ENCODE data around the gene CYP3A5. TPM values are rescaled to one million over a fixed set of nuclear protein-coding genes. Genes with fewer than 3 reads are reported as not detected.

The CYP3A5 gene
- total and polyA plus RNA-seq, 2 of the 13 experiments (the other 11 are each of a cell fraction or from before 2014, with no cell fraction given), result 5.7 to 9.3 TPM

DNA sequence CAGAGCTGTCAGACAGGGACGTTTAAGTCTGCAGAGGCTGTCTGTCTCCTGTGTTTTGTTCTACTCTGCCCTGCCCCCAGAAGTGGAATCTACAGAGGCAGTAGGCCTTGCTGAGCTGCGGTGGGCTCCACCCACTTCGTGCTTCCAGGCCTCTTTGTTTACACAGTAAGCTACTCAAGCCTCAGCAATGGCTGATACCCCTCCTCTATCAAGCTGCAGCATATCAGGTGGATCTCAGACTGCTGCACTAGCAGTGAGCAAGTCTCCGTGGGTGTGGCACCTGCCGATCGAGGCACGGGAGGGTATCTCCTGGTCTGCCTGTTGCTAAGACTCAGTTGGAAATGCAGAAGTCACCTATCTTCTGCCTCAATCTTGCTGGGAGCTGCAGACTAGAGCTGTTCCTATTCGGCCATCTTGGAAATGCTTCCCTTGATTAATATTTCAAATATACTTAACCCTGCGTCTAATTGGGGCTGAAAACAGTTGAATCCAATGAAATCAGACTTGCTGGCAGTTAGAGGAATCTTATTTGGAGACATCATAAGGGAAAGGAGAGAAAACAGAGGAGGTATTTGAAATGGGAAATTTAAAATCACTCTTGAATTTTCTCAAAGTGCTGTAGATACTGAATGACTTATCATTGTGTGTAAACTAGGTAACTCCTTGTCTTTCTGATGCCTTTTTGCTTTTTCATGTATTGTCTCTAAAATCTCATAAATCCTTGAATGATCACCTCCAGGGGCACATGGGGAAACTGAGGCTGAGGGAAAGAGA is 13.8 kb upstream of the CYP3A5 start (continued):
- TF ChIP-seq, protein P1, sequence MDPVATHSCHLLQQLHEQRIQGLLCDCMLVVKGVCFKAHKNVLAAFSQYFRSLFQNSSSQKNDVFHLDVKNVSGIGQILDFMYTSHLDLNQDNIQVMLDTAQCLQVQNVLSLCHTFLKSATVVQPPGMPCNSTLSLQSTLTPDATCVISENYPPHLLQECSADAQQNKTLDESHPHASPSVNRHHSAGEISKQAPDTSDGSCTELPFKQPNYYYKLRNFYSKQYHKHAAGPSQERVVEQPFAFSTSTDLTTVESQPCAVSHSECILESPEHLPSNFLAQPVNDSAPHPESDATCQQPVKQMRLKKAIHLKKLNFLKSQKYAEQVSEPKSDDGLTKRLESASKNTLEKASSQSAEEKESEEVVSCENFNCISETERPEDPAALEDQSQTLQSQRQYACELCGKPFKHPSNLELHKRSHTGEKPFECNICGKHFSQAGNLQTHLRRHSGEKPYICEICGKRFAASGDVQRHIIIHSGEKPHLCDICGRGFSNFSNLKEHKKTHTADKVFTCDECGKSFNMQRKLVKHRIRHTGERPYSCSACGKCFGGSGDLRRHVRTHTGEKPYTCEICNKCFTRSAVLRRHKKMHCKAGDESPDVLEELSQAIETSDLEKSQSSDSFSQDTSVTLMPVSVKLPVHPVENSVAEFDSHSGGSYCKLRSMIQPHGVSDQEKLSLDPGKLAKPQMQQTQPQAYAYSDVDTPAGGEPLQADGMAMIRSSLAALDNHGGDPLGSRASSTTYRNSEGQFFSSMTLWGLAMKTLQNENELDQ (CRISPR knock-in tag; IDR thresholded peaks at IDR 0.05; ENCODE audit: borderline replicate concordance), result no peak
- TF ChIP-seq CBX5 (CRISPR knock-in tag; IDR thresholded peaks at IDR 0.05; ENCODE audit: borderline replicate concordance) (peak; percentile 75; the same call in 1 of the 2 replicates), HNRNPK (IDR thresholded peaks at IDR 0.05; ENCODE audit: low read depth, low read length, poor library complexity, severe bottlenecking) (no peak), KLF16 (CRISPR knock-in tag; IDR thresholded peaks at IDR 0.05) (peak in 1 of 2 experiments; percentile 93; a peak in 2 of 4 replicates), ZNF317 (CRISPR knock-in tag; IDR thresholded peaks at IDR 0.05) (peak; percentile 69; the same call in 1 of the 2 replicates), RFX5 (IDR thresholded peaks at IDR 0.05; ENCODE audit: low read depth, low read length) (no peak), ZNF672 (CRISPR knock-in tag; IDR thresholded peaks at IDR 0.05) (no peak), SRF (IDR thresholded peaks at IDR 0.05; ENCODE audit: low read depth, low read length) (no peak), PTBP1 (IDR thresholded peaks at IDR 0.05; ENCODE audit: low read depth, low read length, poor library complexity, severe bottlenecking) (no peak), ZNF605 (CRISPR knock-in tag; IDR thresholded peaks at IDR 0.05) (peak; percentile 95), ZNF383 (CRISPR knock-in tag; IDR thresholded peaks at IDR 0.05; ENCODE audit: borderline replicate concordance) (peak; percentile 40; the same call in 1 of the 2 replicates), IKZF4 (CRISPR knock-in tag; IDR thresholded peaks at IDR 0.05; ENCODE audit: borderline replicate concordance, low read depth, not compliant biosample characterization) (no peak), NFIB (CRISPR knock-in tag; IDR thresholded peaks at IDR 0.05; ENCODE audit: borderline replicate concordance) (no peak), NAIF1 (CRISPR knock-in tag; IDR thresholded peaks at IDR 0.05; ENCODE audit: borderline replicate concordance) (no peak), NFYC (CRISPR knock-in tag; IDR thresholded peaks at IDR 0.05) (no peak), ASH2L (IDR thresholded peaks at IDR 0.05; ENCODE audit: insufficient read length, low read depth, low read length) (no peak), ZMYM2 (CRISPR knock-in tag; IDR thresholded peaks at IDR 0.05) (0 out of 2 replicates have a peak, but pooled peaks have one; percentile 44), NFKBIZ (CRISPR knock-in tag; IDR thresholded peaks at IDR 0.05) (peak; percentile 65; the same call in 1 of the 2 replicates), AGO2 (optimal IDR thresholded peaks at IDR 0.05; ENCODE audit: low read depth, low read length) (no peak)
- TF ChIP-seq, protein P2, sequence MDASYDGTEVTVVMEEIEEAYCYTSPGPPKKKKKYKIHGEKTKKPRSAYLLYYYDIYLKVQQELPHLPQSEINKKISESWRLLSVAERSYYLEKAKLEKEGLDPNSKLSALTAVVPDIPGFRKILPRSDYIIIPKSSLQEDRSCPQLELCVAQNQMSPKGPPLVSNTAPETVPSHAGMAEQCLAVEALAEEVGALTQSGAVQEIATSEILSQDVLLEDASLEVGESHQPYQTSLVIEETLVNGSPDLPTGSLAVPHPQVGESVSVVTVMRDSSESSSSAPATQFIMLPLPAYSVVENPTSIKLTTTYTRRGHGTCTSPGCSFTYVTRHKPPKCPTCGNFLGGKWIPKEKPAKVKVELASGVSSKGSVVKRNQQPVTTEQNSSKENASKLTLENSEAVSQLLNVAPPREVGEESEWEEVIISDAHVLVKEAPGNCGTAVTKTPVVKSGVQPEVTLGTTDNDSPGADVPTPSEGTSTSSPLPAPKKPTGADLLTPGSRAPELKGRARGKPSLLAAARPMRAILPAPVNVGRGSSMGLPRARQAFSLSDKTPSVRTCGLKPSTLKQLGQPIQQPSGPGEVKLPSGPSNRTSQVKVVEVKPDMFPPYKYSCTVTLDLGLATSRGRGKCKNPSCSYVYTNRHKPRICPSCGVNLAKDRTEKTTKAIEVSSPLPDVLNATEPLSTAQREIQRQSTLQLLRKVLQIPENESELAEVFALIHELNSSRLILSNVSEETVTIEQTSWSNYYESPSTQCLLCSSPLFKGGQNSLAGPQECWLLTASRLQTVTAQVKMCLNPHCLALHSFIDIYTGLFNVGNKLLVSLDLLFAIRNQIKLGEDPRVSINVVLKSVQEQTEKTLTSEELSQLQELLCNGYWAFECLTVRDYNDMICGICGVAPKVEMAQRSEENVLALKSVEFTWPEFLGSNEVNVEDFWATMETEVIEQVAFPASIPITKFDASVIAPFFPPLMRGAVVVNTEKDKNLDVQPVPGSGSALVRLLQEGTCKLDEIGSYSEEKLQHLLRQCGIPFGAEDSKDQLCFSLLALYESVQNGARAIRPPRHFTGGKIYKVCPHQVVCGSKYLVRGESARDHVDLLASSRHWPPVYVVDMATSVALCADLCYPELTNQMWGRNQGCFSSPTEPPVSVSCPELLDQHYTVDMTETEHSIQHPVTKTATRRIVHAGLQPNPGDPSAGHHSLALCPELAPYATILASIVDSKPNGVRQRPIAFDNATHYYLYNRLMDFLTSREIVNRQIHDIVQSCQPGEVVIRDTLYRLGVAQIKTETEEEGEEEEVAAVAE (CRISPR knock-in tag; IDR thresholded peaks at IDR 0.05; ENCODE audit: borderline replicate concordance), result peak; percentile 69; the same call in 1 of the 2 replicates
- TF ChIP-seq, protein P3, sequence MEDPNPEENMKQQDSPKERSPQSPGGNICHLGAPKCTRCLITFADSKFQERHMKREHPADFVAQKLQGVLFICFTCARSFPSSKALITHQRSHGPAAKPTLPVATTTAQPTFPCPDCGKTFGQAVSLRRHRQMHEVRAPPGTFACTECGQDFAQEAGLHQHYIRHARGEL (CRISPR knock-in tag; IDR thresholded peaks at IDR 0.05), result no peak

All from HepG2 (cell line).